Cardiac atrium fibroblast (primary cell): Measurements from ENCODE around the gene ABHD13. TPM values are rescaled to one million over a fixed set of nuclear protein-coding genes. Genes with fewer than 3 reads are reported as not detected.

Experiments
- total RNA-seq: library from RNA; depleted of rRNA; stranded (reverse); fragments of >200 nt; gene quantifications from 2 replicates; pipeline ENCODE4 v1.2.3, GENCODE V29; 2015

Gene ABHD13
- total RNA-seq: 7.0 and 9.6 TPM in 2 replicates

DNA sequence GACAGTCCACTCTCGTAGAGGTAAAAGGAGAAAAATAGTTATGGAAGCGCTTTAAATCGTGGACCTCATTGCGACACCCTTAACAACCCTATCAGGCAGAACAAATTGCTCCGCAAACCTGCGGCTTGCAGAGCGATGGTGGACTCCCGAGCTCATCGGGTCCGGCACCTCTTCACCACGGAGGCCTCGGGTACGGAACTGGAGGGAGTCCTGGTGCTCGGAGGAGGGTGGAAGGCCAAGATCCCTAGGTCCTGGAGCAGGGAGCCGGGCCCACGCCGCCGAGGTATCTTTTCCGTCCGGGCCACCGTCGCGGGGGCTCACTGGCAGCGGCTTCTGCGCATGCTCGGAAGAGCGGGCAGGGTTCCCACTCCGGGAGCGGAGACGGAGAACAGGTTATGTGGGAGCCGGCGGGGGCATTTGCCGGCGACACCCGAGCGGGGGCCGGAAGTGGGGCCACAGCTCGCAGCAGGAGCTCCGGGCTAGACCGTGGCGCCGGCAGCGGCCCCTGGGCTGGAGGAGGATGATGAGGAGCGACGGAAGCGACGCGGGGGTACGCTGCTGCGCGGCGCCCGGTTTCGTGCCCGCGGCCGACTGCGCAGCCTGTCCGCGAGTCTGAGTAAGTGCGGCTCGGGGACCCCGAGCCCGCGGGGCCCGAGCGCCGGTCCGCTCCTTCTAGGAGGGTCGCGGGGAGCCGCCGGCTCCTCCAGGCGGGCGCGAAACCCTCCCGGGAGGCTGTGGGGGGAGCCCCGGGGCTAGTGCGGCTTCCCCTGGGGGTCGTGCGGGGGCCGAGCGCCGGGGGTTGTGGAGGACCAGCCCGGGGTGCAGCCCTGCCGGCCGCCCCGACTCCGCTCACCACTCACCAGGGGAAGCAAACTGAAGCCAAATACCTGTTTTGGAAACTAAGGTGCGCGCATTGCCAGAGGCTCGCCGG, at the start of gene ABHD13:
ABHD13 (plus strand) TSS at position 349 of the 931 bp plus-strand sequence. CDS start 10,827 bp downstream, outside the sequence.

DNA sequence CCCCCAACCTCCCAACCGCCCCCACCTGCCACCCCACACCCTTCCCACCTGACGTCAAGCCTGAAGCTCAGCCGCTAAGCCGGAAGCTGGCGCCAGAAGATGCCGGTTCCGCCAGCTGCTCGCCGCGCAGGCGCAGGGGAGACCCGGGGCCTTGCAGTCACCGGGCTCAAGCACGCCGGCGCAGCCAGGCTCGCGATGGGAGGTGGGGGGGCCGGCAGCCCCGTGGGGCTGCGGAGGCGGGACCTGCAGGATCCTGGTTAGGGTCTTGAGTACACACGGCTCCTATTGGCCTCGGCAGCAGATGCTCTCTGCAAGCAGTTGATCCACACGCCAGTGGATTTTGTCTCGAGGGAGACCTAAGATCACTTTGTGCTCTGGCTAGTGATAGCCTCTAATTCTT, 2.8 kb upstream of the ABHD13 start, which contains the start of gene LIG4:
LIG4 (minus strand) TSS at position 101 of the 400 bp plus-strand sequence. CDS start 4,268 bp downstream, outside the sequence.

DNA sequence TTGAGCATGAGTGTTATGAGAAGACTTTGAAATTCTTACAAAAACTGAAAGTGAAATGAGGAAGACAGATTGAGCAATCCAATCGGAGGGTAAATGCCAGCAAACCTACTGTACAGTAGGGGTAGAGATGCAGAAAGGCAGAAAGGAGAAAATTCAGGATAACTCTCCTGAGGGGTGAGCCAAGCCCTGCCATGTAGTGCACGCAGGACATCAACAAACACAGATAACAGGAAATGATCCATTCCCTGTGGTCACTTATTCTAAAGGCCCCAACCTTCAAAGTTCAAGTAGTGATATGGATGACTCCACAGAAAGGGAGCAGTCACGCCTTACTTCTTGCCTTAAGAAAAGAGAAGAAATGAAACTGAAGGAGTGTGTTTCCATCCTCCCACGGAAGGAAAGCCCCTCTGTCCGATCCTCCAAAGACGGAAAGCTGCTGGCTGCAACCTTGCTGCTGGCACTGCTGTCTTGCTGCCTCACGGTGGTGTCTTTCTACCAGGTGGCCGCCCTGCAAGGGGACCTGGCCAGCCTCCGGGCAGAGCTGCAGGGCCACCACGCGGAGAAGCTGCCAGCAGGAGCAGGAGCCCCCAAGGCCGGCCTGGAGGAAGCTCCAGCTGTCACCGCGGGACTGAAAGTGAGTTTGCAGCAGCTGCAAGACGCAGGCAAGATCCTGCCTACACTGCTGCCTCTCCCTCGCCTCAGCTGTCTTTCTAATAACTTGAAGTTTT, 51.6 kb downstream of the ABHD13 start, which contains the start of gene TNFSF13B:
TNFSF13B (plus strand) TSS at position 118 of the 728 bp plus-strand sequence; CDS start at position 296, 178 bp downstream.

Other genes with a start within 250 kb of the ABHD13 start
- 5.4 and 8.9 TPM in 2 replicates for gene LIG4, start 2.9 kb upstream of the ABHD13 start, total RNA-seq
- 0.72 and 1.9 TPM in 2 replicates for gene TNFSF13B, start 51.3 kb downstream of the ABHD13 start, total RNA-seq